OCI-M1 (cell line): ENCODE measurements around the gene SPEF1.

ENCODE experiments used
- DNase-seq: peaks from one replicate; lab custom pipeline; 2025; lab: John Stamatoyannopoulos, UW

Gene SPEF1

GRCh38 chr20:3787324-3788014 is 6.2 kb upstream of the SPEF1 start:
- no peak for DNase-seq

GRCh38 chr20:3786665-3787323 is 5.5 kb upstream of the SPEF1 start, which contains the start of gene CENPB:
TSS of gene CENPB (minus strand) at chr20:3786740. CDS start at chr20:3786483, 257 bp downstream.
- peak; percentile 93 for DNase-seq

- DNase-seq = peak; percentile 42
Observed at GRCh38 chr20:3786126-3786484, 4.9 kb upstream of the SPEF1 start.

GRCh38 chr20:3785240-3786125 is 4.2 kb upstream of the SPEF1 start:
- DNase-seq = no peak

- DNase-seq = no peak
Observed at GRCh38 chr20:3784863-3785239, 3.6 kb upstream of the SPEF1 start.

GRCh38 chr20:3784216-3784853 is 3.1 kb upstream of the SPEF1 start:
- no peak for DNase-seq

DNA sequence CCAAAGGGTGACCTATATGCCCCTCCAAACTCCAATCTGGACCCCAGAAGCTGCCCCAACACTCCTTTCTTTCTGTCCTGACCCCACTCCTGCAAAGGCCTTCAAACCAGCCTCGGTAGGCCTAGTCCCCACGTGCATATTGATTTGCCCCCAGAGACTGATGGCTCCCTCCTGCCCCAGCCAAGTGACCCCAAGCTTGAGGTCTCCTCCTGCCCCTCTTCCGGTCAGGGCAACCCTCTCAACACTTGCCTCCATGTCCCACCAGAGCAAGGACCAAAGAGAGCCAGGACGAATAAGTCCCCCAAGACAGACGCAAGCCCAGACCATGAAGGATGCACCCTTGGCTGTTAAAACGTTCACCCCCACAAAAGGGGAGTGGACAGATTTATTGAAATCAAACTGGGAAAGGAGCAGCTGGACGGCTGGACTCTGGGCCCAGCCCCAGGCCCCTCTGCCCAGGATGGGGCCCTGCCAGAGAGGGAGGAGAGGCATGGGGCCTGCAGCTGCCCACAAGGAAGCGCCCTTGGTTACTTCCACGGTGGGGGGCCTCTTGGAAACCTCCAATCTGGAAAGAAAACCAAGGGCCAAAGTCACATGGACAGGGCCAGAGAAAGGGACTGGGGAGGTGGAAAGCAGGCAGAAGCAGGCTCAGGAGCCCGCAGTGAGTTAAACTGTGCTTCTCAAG is 2.4 kb upstream of the SPEF1 start:
- DNase-seq = no peak

GRCh38 chr20:3783068-3783489 is 1.8 kb upstream of the SPEF1 start:
- DNase-seq = no peak

- DNase-seq = no peak
Observed at GRCh38 chr20:3782597-3782996, 1.3 kb upstream of the SPEF1 start.

DNA sequence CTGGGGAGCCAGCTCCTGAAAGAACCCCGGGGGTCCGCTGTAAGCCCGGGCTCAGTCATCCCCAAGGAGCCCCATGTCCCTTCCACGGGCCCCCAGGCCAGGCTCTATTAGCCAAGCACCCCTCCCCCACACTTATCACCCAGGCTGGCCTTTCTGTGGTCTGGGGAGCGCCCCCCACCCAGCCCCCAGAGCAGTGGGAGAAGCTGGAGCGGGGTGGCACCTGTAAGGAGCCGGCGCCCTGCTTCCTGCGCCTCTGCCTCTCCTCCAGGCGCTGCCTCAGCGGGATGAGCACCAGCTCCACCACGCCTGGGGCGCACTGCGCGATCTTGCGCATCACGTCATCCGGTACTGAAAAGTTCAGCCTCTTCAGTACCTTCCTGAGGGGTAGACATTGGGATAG is 2.3 kb downstream of the SPEF1 start:
- DNase-seq = no peak

DNA sequence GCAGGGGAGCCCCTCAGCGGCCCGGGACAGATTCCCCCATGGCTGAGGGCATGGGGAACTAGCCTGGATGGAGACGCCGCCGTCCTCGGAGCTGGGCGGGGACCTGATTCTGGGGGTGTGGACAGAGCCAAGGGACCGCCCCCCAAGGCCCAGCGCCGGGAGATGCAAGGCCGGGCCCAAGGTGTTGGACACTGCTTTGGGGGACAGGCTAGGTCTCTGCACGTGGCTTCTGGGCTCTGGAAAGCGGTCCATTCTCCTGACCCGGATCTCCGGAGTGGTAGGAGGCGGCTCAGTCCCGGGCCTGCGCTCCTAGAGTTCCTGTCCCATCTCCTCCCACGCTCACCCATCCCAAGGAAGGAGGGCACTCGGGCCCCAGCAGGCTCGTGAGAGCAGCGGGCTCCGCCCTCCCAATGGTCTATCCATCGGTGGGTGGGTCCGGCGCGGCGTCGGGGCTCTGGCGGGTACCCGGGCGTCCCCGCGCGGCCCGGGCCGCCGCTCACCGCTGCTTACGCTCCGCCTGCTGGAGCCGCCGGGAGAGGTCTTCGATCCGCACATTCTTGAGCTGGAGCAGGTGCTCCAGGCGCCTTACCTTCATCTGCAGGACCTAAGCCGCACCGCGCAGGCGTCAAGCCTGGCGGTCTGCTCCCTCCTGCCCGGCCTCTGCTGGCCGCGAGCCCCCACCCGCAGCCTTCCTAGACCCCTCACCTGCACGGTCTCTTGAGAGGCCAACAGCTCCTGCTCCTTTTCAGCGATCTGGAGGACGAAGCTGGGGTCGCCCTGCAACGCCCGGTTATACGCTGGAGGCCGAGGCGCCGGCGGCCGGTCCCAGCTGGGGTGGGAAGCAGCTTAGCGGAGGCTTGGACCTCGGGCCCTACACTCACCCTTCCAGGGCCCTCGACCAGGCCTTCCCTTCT is 3.3 kb downstream of the SPEF1 start:
- DNase-seq = no peak

GRCh38 chr20:3777381-3777715 is 3.9 kb downstream of the SPEF1 start:
- DNase-seq = no peak

GRCh38 chr20:3775457-3776108 is 5.7 kb downstream of the SPEF1 start:
- DNase-seq = no peak

DNA sequence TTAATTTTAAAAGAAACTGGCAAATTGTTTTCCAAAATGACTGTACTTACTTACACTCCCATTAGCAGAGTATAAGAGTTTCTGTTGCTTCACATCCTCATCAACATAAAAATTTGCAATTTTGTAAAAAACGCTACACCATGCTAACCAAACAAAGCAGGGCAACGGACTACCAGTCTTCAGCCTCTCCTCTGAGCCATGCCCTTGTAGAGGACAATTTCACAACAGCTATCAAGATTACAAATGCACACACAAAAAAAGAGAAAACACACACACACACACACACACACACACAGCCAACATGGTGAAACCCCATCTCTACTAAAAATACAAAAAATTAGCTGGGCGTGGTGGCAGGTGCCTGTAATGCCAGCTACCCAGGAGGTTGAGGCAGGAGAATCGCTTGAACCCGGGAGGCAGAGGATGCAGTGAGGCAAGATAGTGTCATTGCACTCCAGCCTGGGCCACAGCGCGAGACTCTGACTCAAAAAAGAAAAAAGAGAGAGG is 9.6 kb downstream of the SPEF1 start:
- no peak for DNase-seq

GRCh38 chr20:3768342-3769130 is 12.7 kb downstream of the SPEF1 start:
- peak; percentile 87 for DNase-seq

GRCh38 chr20:3767427-3768341 is 13.6 kb downstream of the SPEF1 start, which contains the start of gene ADISSP:
TSS of gene ADISSP (minus strand) at chr20:3767753. CDS start at chr20:3760100, 7,653 bp downstream.
- DNase-seq = peak; percentile 99

DNA sequence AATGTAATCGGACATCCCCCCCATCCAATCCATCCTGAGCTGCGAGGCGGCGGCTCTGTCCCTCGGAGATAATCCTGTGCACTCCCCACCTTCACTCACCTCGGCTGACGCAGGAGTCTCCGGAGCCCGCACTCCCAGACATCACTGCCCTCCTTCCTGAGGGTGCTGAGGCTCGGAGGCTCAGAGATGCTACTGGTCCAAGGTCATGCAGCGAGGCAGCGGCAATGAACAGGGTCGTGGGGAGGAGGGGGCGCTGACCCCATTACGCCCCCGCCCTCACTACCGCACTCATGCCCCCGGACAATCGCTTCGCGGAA is 14.2 kb downstream of the SPEF1 start:
- DNase-seq = no peak

GRCh38 chr20:3766422-3767109 is 14.7 kb downstream of the SPEF1 start:
- DNase-seq = no peak
